NOMO-1 (cell line): ENCODE data around the gene RPH3AL.

Experiments
- DNase-seq, 2 experiments: peaks; one replicate each; lab custom pipeline; 2025; ENCODE audit not compliant: unreplicated experiment in 2 of 2; lab: John Stamatoyannopoulos, UW

RPH3AL gene

GRCh38 chr17:353838-354234 lies 1.2 kb upstream of the RPH3AL start:
- DNase-seq: no peak

- no peak for DNase-seq
These were observed 718 bp upstream of the RPH3AL start for GRCh38 chr17:353213-353837.

GRCh38 chr17:351875-352420 lies 659 bp downstream of the RPH3AL start:
- DNase-seq: no peak

- no peak for DNase-seq
These were observed 1.2 kb downstream of the RPH3AL start for GRCh38 chr17:351449-351738.

GRCh38 chr17:350706-351448 lies 1.7 kb downstream of the RPH3AL start:
- peak; percentile 5 to 48 for DNase-seq

- no peak for DNase-seq
These were observed 2.9 kb downstream of the RPH3AL start for GRCh38 chr17:349666-350065.

- DNase-seq: no peak
These were observed 3.7 kb downstream of the RPH3AL start for GRCh38 chr17:348692-349425.

GRCh38 chr17:348012-348411 lies 4.6 kb downstream of the RPH3AL start:
- no peak for DNase-seq

- DNase-seq: no peak
These were observed 5.2 kb downstream of the RPH3AL start for GRCh38 chr17:347309-347899.

- no peak for DNase-seq
These were observed 6.4 kb downstream of the RPH3AL start for GRCh38 chr17:345992-346785.

- no peak for DNase-seq
These were observed 7.3 kb downstream of the RPH3AL start for GRCh38 chr17:345261-345660.

- no peak for DNase-seq
These were observed 8.5 kb downstream of the RPH3AL start for GRCh38 chr17:343875-344752.

- no peak for DNase-seq
These were observed 9.4 kb downstream of the RPH3AL start for GRCh38 chr17:343211-343610.

- DNase-seq: no peak
These were observed 12.5 kb downstream of the RPH3AL start for GRCh38 chr17:340074-340473.

GRCh38 chr17:339193-340061 lies 13.2 kb downstream of the RPH3AL start:
- DNase-seq: no peak

- DNase-seq: no peak
These were observed 14.0 kb downstream of the RPH3AL start for GRCh38 chr17:338442-339192.

GRCh38 chr17:337866-338265 lies 14.7 kb downstream of the RPH3AL start:
- DNase-seq: no peak

GRCh38 chr17:337453-337852 lies 15.2 kb downstream of the RPH3AL start:
- DNase-seq: no peak
